Effector memory CD8-positive, alpha-beta T cell (primary cell): ENCODE data around the gene COL6A2.

Experiments used
- ATAC-seq: fragments of 150-1000 bp; cut with Tn5 transposase; replicated peaks from 2 replicates; pipeline ENCODE4 v1.10.0; 2021; ENCODE audit warnings: mild to moderate bottlenecking, moderate library complexity
- DNase-seq, 3 experiments: peaks; one replicate each; pipeline ENCODE4 v3.0.0; 2021
- H3K27ac Mint-ChIP-seq, 2 donors: one replicate each; pipeline ENCODE4 v1.8.0; 2022; ENCODE audit warnings: mild to moderate bottlenecking in 2 of 2, mixed read lengths in 2 of 2, moderate library complexity in 2 of 2
- H3K27me3 Mint-ChIP-seq, 2 donors: one replicate each; pipeline ENCODE4 v1.8.0; 2022; ENCODE audit warnings: mixed read lengths in 2 of 2
- H3K36me3 Mint-ChIP-seq: one replicate; pipeline ENCODE4 v1.8.0; 2022; ENCODE audit warnings: mild to moderate bottlenecking, moderate library complexity, mixed read lengths; ENCODE audit not compliant: insufficient read depth
- H3K4me1 Mint-ChIP-seq, 2 donors: one replicate each; pipeline ENCODE4 v1.8.0; 2022; ENCODE audit warnings: low read depth in 2 of 2, mixed read lengths in 2 of 2
- H3K4me3 Mint-ChIP-seq, 2 donors: one replicate each; pipeline ENCODE4 v1.8.0; 2022; ENCODE audit warnings: mild to moderate bottlenecking in 2 of 2, mixed read lengths in 2 of 2, moderate library complexity in 2 of 2
- H3K9me3 Mint-ChIP-seq, 2 donors: one replicate each; pipeline ENCODE4 v1.8.0; 2022; ENCODE audit warnings: mixed read lengths in 2 of 2

Gene COL6A2

GRCh38 chr21:46111857-46112724 lies 14.2 kb downstream of the COL6A2 start:
- H3K9me3 Mint-ChIP-seq: peaks cover 0 to 2% of the 10 kb centered on the region in 2 donors
- no peak overlapping the region for H3K4me3 Mint-ChIP-seq
- DNase-seq (no peak), ATAC-seq (no peak)
- H3K27me3 Mint-ChIP-seq: peaks cover 0 to 8% of the 10 kb centered on the region in 2 donors
- H3K4me1 Mint-ChIP-seq: no peaks in the 10 kb centered on the region
- H3K27ac Mint-ChIP-seq: no peak overlapping the region
- peaks cover 11% of the 10 kb centered on the region for H3K36me3 Mint-ChIP-seq

DNA sequence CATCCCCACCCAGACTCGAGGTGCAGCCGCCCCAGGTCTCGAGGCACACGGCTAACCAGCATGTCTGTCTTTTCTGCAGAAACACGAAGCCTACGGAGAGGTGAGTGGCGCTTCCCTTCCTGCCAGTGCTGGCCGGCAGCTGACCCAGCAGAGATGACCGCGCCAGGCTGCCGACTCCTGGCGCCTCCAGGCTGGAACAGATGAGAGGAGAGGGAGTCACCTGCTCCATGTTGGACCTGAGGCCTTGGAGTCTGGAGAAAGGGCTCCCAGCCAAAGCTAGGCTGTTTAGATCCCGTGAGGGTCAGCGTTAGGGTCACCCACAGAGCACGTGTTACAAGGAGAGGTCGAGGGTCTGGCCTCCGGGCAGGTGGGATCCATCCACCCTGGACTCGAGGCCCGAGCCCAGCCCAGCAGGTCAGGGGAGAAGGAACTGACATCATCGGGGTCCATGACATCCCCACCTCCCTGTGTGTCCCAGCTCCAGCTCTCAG lies 14.9 kb downstream of the COL6A2 start:
- peaks cover 0 to 2% of the 10 kb centered on the region in 2 donors for H3K9me3 Mint-ChIP-seq
- H3K36me3 Mint-ChIP-seq: peaks cover 11% of the 10 kb centered on the region
- ATAC-seq (no peak), DNase-seq (no peak)
- no peak overlapping the region for H3K27ac Mint-ChIP-seq
- no peak overlapping the region for H3K4me3 Mint-ChIP-seq
- H3K4me1 Mint-ChIP-seq: no peaks in the 10 kb centered on the region
- peaks cover 0 to 1% of the 10 kb centered on the region in 2 donors for H3K27me3 Mint-ChIP-seq

DNA sequence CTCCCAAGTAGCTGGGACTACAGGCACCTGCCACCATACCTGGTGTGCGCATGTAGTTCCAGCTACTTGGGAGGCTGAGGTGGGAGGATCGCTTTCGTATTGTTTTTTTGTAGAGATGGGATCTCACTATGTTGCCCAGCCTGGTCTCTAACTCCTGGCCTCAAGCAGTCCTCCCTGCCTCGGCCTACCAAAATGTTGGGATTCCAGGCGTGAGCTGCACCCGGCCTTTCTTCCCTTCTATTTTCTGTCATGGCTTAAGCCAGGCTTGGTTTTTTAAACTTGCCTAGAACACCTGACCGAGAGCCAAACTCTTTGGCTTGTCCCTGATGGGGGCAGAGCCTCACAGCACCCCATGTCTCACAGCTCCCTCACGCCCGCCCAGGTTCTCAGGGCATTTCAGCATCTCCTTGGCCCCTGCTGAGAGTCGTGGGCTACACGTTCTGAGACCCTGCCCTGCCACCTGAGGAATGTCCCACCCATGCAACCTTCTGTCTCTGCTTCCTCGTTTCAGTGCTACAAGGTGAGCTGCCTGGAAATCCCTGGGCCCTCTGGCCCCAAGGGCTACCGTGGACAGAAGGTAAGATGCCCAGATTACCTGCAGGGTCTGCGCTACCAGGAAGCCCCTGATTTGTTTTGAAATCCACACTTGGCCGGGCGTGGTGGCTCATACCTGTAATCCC lies 15.7 kb downstream of the COL6A2 start:
- H3K4me3 Mint-ChIP-seq: no peak overlapping the region
- no peak for DNase-seq
- no peaks in the 10 kb centered on the region for H3K9me3 Mint-ChIP-seq
- no peaks in the 10 kb centered on the region for H3K4me1 Mint-ChIP-seq
- no peak for ATAC-seq
- H3K27me3 Mint-ChIP-seq: no peaks in the 10 kb centered on the region
- no peak overlapping the region for H3K27ac Mint-ChIP-seq
- peaks cover 11% of the 10 kb centered on the region for H3K36me3 Mint-ChIP-seq

GRCh38 chr21:46114963-46115362 lies 17.1 kb downstream of the COL6A2 start:
- H3K36me3 Mint-ChIP-seq: peaks cover 11% of the 10 kb centered on the region
- H3K9me3 Mint-ChIP-seq: no peaks in the 10 kb centered on the region
- H3K27me3 Mint-ChIP-seq: no peaks in the 10 kb centered on the region
- ATAC-seq: no peak
- H3K27ac Mint-ChIP-seq: no peak overlapping the region
- no peak for DNase-seq
- no peaks in the 10 kb centered on the region for H3K4me1 Mint-ChIP-seq
- no peak overlapping the region for H3K4me3 Mint-ChIP-seq

GRCh38 chr21:46115441-46116188 lies 17.7 kb downstream of the COL6A2 start:
- Mint-ChIP-seq H3K36me3 (peaks cover 11% of the 10 kb centered on the region), H3K27me3 (no peaks in the 10 kb centered on the region), H3K27ac (no peak overlapping the region), H3K9me3 (no peaks in the 10 kb centered on the region), H3K4me1 (no peaks in the 10 kb centered on the region), H3K4me3 (no peak overlapping the region)
- DNase-seq (no peak), ATAC-seq (no peak)

DNA sequence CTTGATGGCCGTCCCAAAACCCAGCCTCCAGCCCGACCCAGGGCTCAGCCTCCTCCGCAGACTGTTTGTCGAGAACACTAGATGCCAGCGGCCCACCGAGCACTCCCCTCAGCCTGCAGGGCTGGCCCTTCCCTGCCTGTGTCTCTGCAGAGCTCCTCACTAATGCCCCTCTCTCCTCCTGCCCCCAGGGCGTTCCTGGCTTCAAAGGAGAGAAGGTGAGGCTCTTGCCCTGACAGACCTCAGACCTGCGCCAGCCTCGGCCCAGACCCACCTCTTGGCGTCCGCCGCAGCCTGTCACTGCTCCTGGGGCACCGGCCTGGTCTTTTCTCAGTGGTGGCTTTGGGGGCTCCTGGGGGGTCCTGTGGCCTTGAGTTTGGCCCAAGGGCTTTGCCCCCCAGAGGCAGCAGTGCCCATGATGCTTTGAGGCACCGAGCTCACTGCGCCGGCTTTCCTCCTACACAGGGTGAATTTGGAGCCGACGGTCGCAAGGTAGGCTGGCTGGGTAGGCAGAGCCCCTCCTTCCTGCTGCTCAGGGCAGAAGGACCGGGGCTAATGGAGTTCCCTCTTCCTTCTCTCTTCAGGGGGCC lies 18.4 kb downstream of the COL6A2 start:
- Mint-ChIP-seq H3K27ac (no peak overlapping the region), H3K9me3 (no peaks in the 10 kb centered on the region), H3K27me3 (no peaks in the 10 kb centered on the region), H3K36me3 (peaks cover 11% of the 10 kb centered on the region), H3K4me1 (no peaks in the 10 kb centered on the region), H3K4me3 (no peak overlapping the region)
- DNase-seq (no peak), ATAC-seq (no peak)

DNA sequence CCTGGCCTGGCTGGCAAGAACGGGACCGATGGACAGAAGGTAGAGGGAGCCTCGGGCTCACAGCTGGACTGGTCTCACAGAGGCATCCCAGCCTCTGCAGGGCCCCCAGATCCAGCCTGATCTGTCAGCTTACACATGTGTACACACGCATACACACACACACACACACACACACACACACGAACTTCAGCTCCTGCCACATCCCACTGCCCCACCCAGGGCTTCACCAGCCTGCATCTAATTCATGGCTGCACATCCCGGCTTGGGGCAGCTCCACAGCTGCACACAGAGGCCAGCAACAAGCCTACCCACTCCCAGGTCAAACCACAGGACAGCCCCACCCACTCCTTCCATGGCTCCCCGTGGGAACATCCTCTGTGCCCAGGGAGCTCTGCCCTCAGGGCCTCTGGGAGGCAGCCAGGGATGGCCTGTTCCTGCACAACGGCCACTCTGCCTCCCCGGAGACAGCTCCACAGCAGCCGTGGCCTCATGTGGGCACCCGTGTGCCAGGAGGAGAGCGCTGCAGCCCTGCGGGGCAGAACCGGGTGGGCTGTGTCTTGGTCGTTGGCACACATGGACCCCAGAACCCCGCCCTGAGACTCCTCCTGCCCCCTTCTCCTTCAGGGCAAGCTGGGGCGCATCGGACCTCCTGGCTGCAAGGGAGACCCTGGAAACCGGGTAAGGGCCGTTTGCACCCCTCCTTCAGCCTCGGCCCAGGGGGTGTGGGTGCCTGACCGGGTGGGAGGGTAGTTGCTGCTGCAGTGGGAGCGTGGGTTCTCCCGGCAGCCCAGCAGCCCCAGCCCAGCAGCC lies 19.1 kb downstream of the COL6A2 start:
- Mint-ChIP-seq H3K27me3 (no peaks in the 10 kb centered on the region), H3K9me3 (no peaks in the 10 kb centered on the region), H3K4me1 (no peaks in the 10 kb centered on the region), H3K27ac (peak overlapping the region in 1 of 2 donors; percentile 26), H3K36me3 (peaks cover 11% of the 10 kb centered on the region), H3K4me3 (no peak overlapping the region)
- DNase-seq (no peak), ATAC-seq (no peak)

DNA sequence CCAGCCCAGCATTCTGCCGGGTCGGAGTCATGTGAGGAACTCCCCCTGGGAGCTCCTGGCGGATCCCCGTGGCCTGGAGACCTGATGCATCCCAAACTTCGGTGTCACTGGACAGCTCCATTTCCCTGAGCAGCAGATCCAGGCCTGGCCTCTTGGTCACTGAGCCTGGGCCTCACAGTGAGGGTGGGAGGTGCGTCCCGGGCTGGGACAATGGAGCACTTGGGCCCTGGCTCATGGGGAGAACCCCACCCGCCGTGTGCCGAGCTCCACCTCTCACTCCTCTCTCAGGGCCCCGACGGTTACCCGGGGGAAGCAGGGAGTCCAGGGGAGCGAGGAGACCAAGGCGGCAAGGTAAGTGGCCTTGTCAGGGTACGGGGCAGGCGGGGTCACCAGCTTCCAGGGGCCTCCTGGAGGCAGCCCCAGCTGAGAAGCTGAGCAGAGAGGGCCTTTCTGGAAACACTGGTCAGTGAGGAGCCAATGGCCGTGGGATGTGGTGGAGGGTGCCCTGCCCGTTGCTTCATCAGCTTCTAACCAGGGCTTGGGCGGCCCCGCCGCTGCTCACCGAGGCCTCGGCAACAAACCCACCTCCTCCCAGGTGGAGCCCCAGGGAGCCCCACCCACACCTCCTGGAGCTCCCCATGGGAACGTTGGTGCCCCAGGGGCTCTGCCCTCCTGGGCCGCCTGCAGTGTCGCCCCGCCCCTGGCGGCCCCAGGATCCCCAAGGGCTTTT lies 19.8 kb downstream of the COL6A2 start:
- Mint-ChIP-seq H3K27me3 (no peaks in the 10 kb centered on the region), H3K4me1 (no peaks in the 10 kb centered on the region), H3K4me3 (no peak overlapping the region), H3K27ac (no peak overlapping the region), H3K9me3 (no peaks in the 10 kb centered on the region), H3K36me3 (peaks cover 11% of the 10 kb centered on the region)
- ATAC-seq (no peak), DNase-seq (no peak)

- H3K9me3 Mint-ChIP-seq: no peaks in the 10 kb centered on the region
- H3K27ac Mint-ChIP-seq: no peak overlapping the region
- peaks cover 11% of the 10 kb centered on the region for H3K36me3 Mint-ChIP-seq
- ATAC-seq: no peak
- no peak overlapping the region for H3K4me3 Mint-ChIP-seq
- no peaks in the 10 kb centered on the region for H3K27me3 Mint-ChIP-seq
- DNase-seq: no peak
- no peaks in the 10 kb centered on the region for H3K4me1 Mint-ChIP-seq
Measured at GRCh38 chr21:46118316-46119143, 20.6 kb downstream of the COL6A2 start.

DNA sequence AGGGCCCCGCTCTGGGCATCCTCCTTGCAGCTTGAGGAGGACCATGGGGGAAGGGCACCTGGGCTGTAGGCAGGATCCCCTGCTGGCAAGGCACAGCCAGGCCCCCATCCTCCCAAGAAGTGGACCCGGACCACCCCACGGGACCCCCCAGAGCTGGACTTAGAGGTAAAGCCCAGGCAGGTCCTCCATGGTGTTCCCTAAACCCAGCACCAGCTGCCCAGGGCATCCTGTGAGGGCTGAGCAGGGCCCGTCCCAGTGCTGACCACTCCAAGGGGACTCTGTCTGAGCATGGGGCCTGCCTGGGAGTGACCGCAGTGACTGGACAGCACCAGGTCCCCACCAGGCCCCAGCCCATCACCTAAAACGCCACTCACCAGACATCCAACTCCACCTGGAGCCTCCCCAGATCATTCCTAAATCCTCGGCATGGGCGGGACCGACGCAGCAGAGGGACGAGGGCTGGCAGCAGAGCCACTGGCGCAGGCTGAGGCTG lies 21.3 kb downstream of the COL6A2 start:
- Mint-ChIP-seq H3K4me1 (no peaks in the 10 kb centered on the region), H3K4me3 (no peak overlapping the region), H3K36me3 (peaks cover 4% of the 10 kb centered on the region), H3K9me3 (no peaks in the 10 kb centered on the region), H3K27me3 (no peaks in the 10 kb centered on the region), H3K27ac (no peak overlapping the region)
- DNase-seq (no peak), ATAC-seq (no peak)

- no peak overlapping the region for H3K4me3 Mint-ChIP-seq
- DNase-seq: no peak
- no peaks in the 10 kb centered on the region for H3K4me1 Mint-ChIP-seq
- no peak overlapping the region for H3K27ac Mint-ChIP-seq
- H3K36me3 Mint-ChIP-seq: peaks cover 3% of the 10 kb centered on the region
- no peak for ATAC-seq
- no peaks in the 10 kb centered on the region for H3K9me3 Mint-ChIP-seq
- H3K27me3 Mint-ChIP-seq: no peaks in the 10 kb centered on the region
Measured at GRCh38 chr21:46119637-46120271, 21.8 kb downstream of the COL6A2 start.
